RWPE1 (cell line): ENCODE data around the gene SUCO.

Experiments
- CTCF ChIA-PET: fragments of 350-600 bp; sonication (Branson Sonifier 250); formaldehyde crosslinking; extraction: SDS; loops from one replicate; lab custom pipeline; 2021; lab: Yijun Ruan, JAX
- POLR2A ChIA-PET: fragments of 400-600 bp; formaldehyde crosslinking; extraction: SDS; loops from one replicate; lab custom pipeline; 2020; ENCODE audit warnings: antibody characterized with exemption; ENCODE audit not compliant: low non-redundant PET; lab: Yijun Ruan, JAX
- DNase-seq: peaks from one replicate; pipeline ENCODE4 v3.0.0; 2012; ENCODE audit warnings: low spot score
- H3K27ac ChIP-seq: fragments of 450-650 bp; 2 replicates; pipeline ENCODE4 v1.5.1; 2017
- CTCF ChIP-seq: fragments of 450-650 bp; conservative IDR thresholded peaks from 2 replicates; pipeline ENCODE4 v1.5.1; 2017; ENCODE audit warnings: low read depth, mild to moderate bottlenecking

The SUCO gene

GRCh38 chr1:172517545-172517944, 15.4 kb upstream of the SUCO start:
- TF ChIP-seq CTCF: no peak
- no peak for DNase-seq
- POLR2A ChIA-PET: no interaction called here
- no peak overlapping the region for H3K27ac ChIP-seq
- CTCF ChIA-PET: no interaction called here

GRCh38 chr1:172529304-172529703, 3.6 kb upstream of the SUCO start:
- no peak overlapping the region for H3K27ac ChIP-seq
- CTCF ChIA-PET: no interaction called here
- TF ChIP-seq CTCF: no peak
- DNase-seq: no peak
- POLR2A ChIA-PET: no interaction called here

GRCh38 chr1:172530000-172530399, 3.0 kb upstream of the SUCO start:
- no peak for TF ChIP-seq CTCF
- ChIA-PET CTCF (no interaction called here), POLR2A (no interaction called here)
- no peak for DNase-seq
- H3K27ac ChIP-seq: no peak overlapping the region

- CTCF ChIA-PET: interaction anchor here (0.6 kb wide), 1 partner anchor 126 kb away, joined by 4 read pairs; no protein-coding TSS in a partner anchor
- no peak for TF ChIP-seq CTCF
- POLR2A ChIA-PET: interaction anchor here (1.1 kb wide), 1 partner anchor 507 kb away, joined by 4 read pairs; no protein-coding TSS in a partner anchor
- no peak for DNase-seq
- H3K27ac ChIP-seq: peak overlapping the region; percentile 94
Observed at GRCh38 chr1:172531412-172532182, 1.4 kb upstream of the SUCO start.

GRCh38 chr1:172532183-172532699, 709 bp upstream of the SUCO start:
- peak; percentile 98 for DNase-seq
- TF ChIP-seq CTCF: no peak
- POLR2A ChIA-PET: interaction anchor here (0.5 to 1.1 kb wide), 3 partner anchors 78 to 1336 kb away, joined by 3 to 4 read pairs (median 4); partner anchors contain the start of genes GAS5 and ZBTB37
- H3K27ac ChIP-seq: peak overlapping the region; percentile 94
- CTCF ChIA-PET: no interaction called here

- ChIA-PET POLR2A (no interaction called here), CTCF (no interaction called here)
- H3K27ac ChIP-seq: peak overlapping the region; percentile 94
- DNase-seq: peak; percentile 47
- TF ChIP-seq CTCF: no peak
Observed at GRCh38 chr1:172533513-172534151, 682 bp downstream of the SUCO start.
